Uterus (tissue), 4 donors: ENCODE measurements around the gene SMOC2. TPM values are rescaled to one million over a fixed set of nuclear protein-coding genes. Genes with fewer than 3 reads are reported as not detected.
A peak's percentile ranks its signal among the peaks of the same experiment; 100 is the strongest.

Experiments used
- DNase-seq, 2 donors: peaks; one replicate each; pipeline ENCODE4 v3.0.0-alpha.2; 2019 to 2020
- H3K27ac ChIP-seq, 2 donors: fragments of 200-600 bp; sonication (generic); 1 replicate in 1 of 2; 2 replicates in 1 of 2; pipeline ENCODE4 v1.5.1; 2016 to 2018
- H3K27me3 ChIP-seq, 2 donors: fragments of 200-600 bp; sonication (generic); one replicate each; pipeline ENCODE4 v1.5.1; 2018 to 2019; ENCODE audit warnings: control low read depth in 1 of 2
- H3K36me3 ChIP-seq, 2 donors: fragments of 200-600 bp; sonication (generic); one replicate each; pipeline ENCODE4 v1.5.1; 2019; ENCODE audit warnings: control low read depth in 1 of 2
- H3K4me1 ChIP-seq, 2 donors: fragments of 200-600 bp; sonication (generic); one replicate each; pipeline ENCODE4 v1.5.1; 2018 to 2019; ENCODE audit warnings: control low read depth in 1 of 2
- H3K4me3 ChIP-seq, 2 donors: fragments of 200-600 bp; sonication (generic); 1 replicate in 1 of 2; 2 replicates in 1 of 2; pipeline ENCODE4 v1.5.1; 2018 to 2019; ENCODE audit warnings: mild to moderate bottlenecking in 1 of 2
- H3K9me3 ChIP-seq, 2 donors: fragments of 200-600 bp; sonication (generic); one replicate each; pipeline ENCODE4 v1.5.1; 2019; ENCODE audit warnings: control low read depth in 1 of 2
- CTCF ChIP-seq, 4 experiments: fragments of 200-600 bp in 2 of 4; fragments of 450-650 bp in 2 of 4; sonication (generic) in 2 of 4; IDR thresholded peaks; one replicate each; pipeline ENCODE4 v1.5.1; 2016 to 2019; ENCODE audit warnings: antibody characterized with exemption in 4 of 4, mild to moderate bottlenecking in 2 of 4, moderate library complexity in 1 of 4
- POLR2A ChIP-seq, 2 donors: fragments of 450-650 bp; IDR thresholded peaks; one replicate each; pipeline ENCODE4 v1.6.1; 2016; ENCODE audit warnings: antibody characterized with exemption in 2 of 2, mild to moderate bottlenecking in 1 of 2, moderate library complexity in 1 of 2
- intact Hi-C: fragments of 100-400 bp; cut with DNase I; formaldehyde crosslinking; loops from one replicate; pipeline ENCODE4 v1.15.1; 2023; ENCODE audit warnings: low total_unique reads
- total RNA-seq, 4 donors: library from RNA; depleted of rRNA in 3 of 4; stranded (reverse); fragments of >200 nt in 3 of 4; gene quantifications; one replicate each; pipeline versions ENCODE4 v1.1.0 to v1.2.4, GENCODE V29; 2014 to 2023
- donor health status: DM: yes; HTN: yes; CAD: no.

Gene SMOC2
- total RNA-seq, 4 donors from 2014 or later = 98.2 to 139 (median 121) TPM

- Histone ChIP-seq H3K9me3 (no peaks in the 10 kb centered on the region), H3K36me3 (no peaks in the 10 kb centered on the region), H3K4me1 (no peaks in the 10 kb centered on the region), H3K27ac (no peak overlapping the region), H3K27me3 (no peaks in the 10 kb centered on the region), H3K4me3 (no peak overlapping the region)
- intact Hi-C loops = no loop called here
- peak in 1 of 2 donors; percentile 6 for DNase-seq
- no peak for TF ChIP-seq POLR2A (IDR thresholded peaks at IDR 0.05)
Observed at GRCh38 chr6:168671028-168671862, 230.3 kb downstream of the SMOC2 start.

GRCh38 chr6:168671863-168672546 is 231.0 kb downstream of the SMOC2 start:
- no peak overlapping the region for H3K4me3 ChIP-seq
- TF ChIP-seq CTCF (IDR thresholded peaks at IDR 0.05) = no peak
- no peak for TF ChIP-seq POLR2A (IDR thresholded peaks at IDR 0.05)
- no peak overlapping the region for H3K27ac ChIP-seq
- intact Hi-C loops = no loop called here
- no peak for DNase-seq
- H3K4me1 ChIP-seq = no peaks in the 10 kb centered on the region
- H3K36me3 ChIP-seq = no peaks in the 10 kb centered on the region
- H3K27me3 ChIP-seq = no peaks in the 10 kb centered on the region
- no peaks in the 10 kb centered on the region for H3K9me3 ChIP-seq

- H3K9me3 ChIP-seq = no peaks in the 10 kb centered on the region
- intact Hi-C loops = no loop called here
- H3K27ac ChIP-seq = no peak overlapping the region
- H3K27me3 ChIP-seq = no peaks in the 10 kb centered on the region
- H3K36me3 ChIP-seq = no peaks in the 10 kb centered on the region
- no peaks in the 10 kb centered on the region for H3K4me1 ChIP-seq
- DNase-seq = peak in 1 of 2 donors; percentile 5
- no peak overlapping the region for H3K4me3 ChIP-seq
- TF ChIP-seq POLR2A (IDR thresholded peaks at IDR 0.05) (no peak), CTCF (IDR thresholded peaks at IDR 0.05) (no peak)
Observed at GRCh38 chr6:168674595-168674994, 233.6 kb downstream of the SMOC2 start.

GRCh38 chr6:168675375-168675774 is 234.4 kb downstream of the SMOC2 start:
- intact Hi-C loops = no loop called here

GRCh38 chr6:168675933-168676551 is 235.1 kb downstream of the SMOC2 start:
- H3K9me3 ChIP-seq = no peaks in the 10 kb centered on the region
- no peak overlapping the region for H3K27ac ChIP-seq
- TF ChIP-seq CTCF (IDR thresholded peaks at IDR 0.05) (no peak), POLR2A (IDR thresholded peaks at IDR 0.05) (no peak)
- H3K4me1 ChIP-seq = no peaks in the 10 kb centered on the region
- peak in 1 of 2 donors; percentile 7 for DNase-seq
- no peak overlapping the region for H3K4me3 ChIP-seq
- no peaks in the 10 kb centered on the region for H3K27me3 ChIP-seq
- H3K36me3 ChIP-seq = no peaks in the 10 kb centered on the region
- intact Hi-C loops = no loop called here

More at GRCh38 chr6:168675375-168675774, 234.4 kb downstream of the SMOC2 start:
- no peaks in the 10 kb centered on the region for H3K9me3 ChIP-seq
- DNase-seq = peak in 1 of 2 donors; percentile 5
- H3K36me3 ChIP-seq = no peaks in the 10 kb centered on the region
- TF ChIP-seq POLR2A (IDR thresholded peaks at IDR 0.05) = no peak
- TF ChIP-seq CTCF (IDR thresholded peaks at IDR 0.05) = no peak
- H3K27me3 ChIP-seq = no peaks in the 10 kb centered on the region
- H3K4me3 ChIP-seq = no peak overlapping the region
- no peak overlapping the region for H3K27ac ChIP-seq
- H3K4me1 ChIP-seq = no peaks in the 10 kb centered on the region
